GM19452 (cell line): ENCODE data around the gene QDPR.
A peak's percentile ranks its signal among the peaks of the same experiment; 100 is the strongest.
"Not testable (repeated sequence)": the region's sequence is repeated elsewhere in the genome, so short reads cannot be mapped to it uniquely, and the experiment has no call there.

Experiments used
- ATAC-seq: cut with Tn5 transposase; IDR thresholded peaks from one replicate; pipeline ENCODE4 v1.9.1; 2021; ENCODE audit not compliant: unreplicated experiment

Gene QDPR

GRCh38 chr4:17511950-17512795 lies at the start of gene QDPR:
TSS of gene QDPR (minus strand) at chr4:17512090. CDS start at chr4:17512054, 36 bp downstream.
- peak; percentile 94 for ATAC-seq

GRCh38 chr4:17561195-17561909 lies 49.5 kb upstream of the QDPR start:
- ATAC-seq: no peak

- ATAC-seq: no peak
These were observed 48.3 kb upstream of the QDPR start for GRCh38 chr4:17560065-17560673.

GRCh38 chr4:17559709-17560048 lies 47.8 kb upstream of the QDPR start:
- ATAC-seq: no peak

GRCh38 chr4:17558941-17559708 lies 47.2 kb upstream of the QDPR start:
- no peak for ATAC-seq

GRCh38 chr4:17557880-17558279 lies 46.0 kb upstream of the QDPR start:
- no peak for ATAC-seq

- ATAC-seq: no peak
These were observed 44.6 kb upstream of the QDPR start for GRCh38 chr4:17556498-17556897.

- no peak for ATAC-seq
These were observed 42.7 kb upstream of the QDPR start for GRCh38 chr4:17554568-17554967.

GRCh38 chr4:17552427-17552826 lies 40.5 kb upstream of the QDPR start:
- ATAC-seq: no peak

- ATAC-seq: no peak
These were observed 38.7 kb upstream of the QDPR start for GRCh38 chr4:17550549-17550948.

- no peak for ATAC-seq
These were observed 34.8 kb upstream of the QDPR start for GRCh38 chr4:17546678-17547077.

GRCh38 chr4:17546222-17546621 lies 34.3 kb upstream of the QDPR start:
- ATAC-seq: no peak

GRCh38 chr4:17545374-17546140 lies 33.7 kb upstream of the QDPR start:
- no peak for ATAC-seq

- ATAC-seq: no peak
These were observed 32.9 kb upstream of the QDPR start for GRCh38 chr4:17544831-17545234.

GRCh38 chr4:17544205-17544604 lies 32.3 kb upstream of the QDPR start:
- ATAC-seq: no peak

GRCh38 chr4:17537060-17537459 lies 25.2 kb upstream of the QDPR start:
- ATAC-seq: not testable (repeated sequence)

GRCh38 chr4:17535906-17536305 lies 24.0 kb upstream of the QDPR start:
- no peak for ATAC-seq

- ATAC-seq: no peak
These were observed 23.4 kb upstream of the QDPR start for GRCh38 chr4:17535242-17535641.

- no peak for ATAC-seq
These were observed 22.8 kb upstream of the QDPR start for GRCh38 chr4:17534705-17535104.

GRCh38 chr4:17531538-17532285 lies 19.8 kb upstream of the QDPR start:
- no peak for ATAC-seq
